Fibroblast of lung (primary cell): ENCODE results near the gene CALM3. TPM values are rescaled to one million over a fixed set of nuclear protein-coding genes. Genes with fewer than 3 reads are reported as not detected.

ENCODE experiments used
- DNase-seq, 2 donors: peaks; one replicate each; pipeline versions ENCODE4 v3.0.0 to v3.0.0-alpha.2; 2010; ENCODE audit warnings: low read depth in 2 of 2
- H2AFZ ChIP-seq: 2 replicates; pipeline ENCODE4 v1.5.1; 2012; ENCODE audit warnings: low read length, control low read depth, inconsistent platforms
- H3K27ac ChIP-seq: 2 replicates; pipeline ENCODE4 v1.5.1; 2011; ENCODE audit warnings: low read length, control low read depth; ENCODE audit not compliant: insufficient read depth
- H3K27me3 ChIP-seq: 2 replicates; pipeline ENCODE4 v1.5.1; 2011; ENCODE audit warnings: mild to moderate bottlenecking, low read length; ENCODE audit not compliant: control insufficient read depth, insufficient read depth
- H3K36me3 ChIP-seq: 2 replicates; pipeline ENCODE4 v1.5.1; 2011; ENCODE audit warnings: low read length; ENCODE audit not compliant: control insufficient read depth, insufficient read depth
- H3K4me1 ChIP-seq: 2 replicates; pipeline ENCODE4 v1.5.1; 2011; ENCODE audit warnings: low read length; ENCODE audit not compliant: control insufficient read depth, insufficient read depth; ENCODE audit errors: extremely low read depth
- H3K4me2 ChIP-seq: 2 replicates; pipeline ENCODE4 v1.5.1; 2011; ENCODE audit warnings: low read length, control low read depth; ENCODE audit not compliant: insufficient read depth; ENCODE audit errors: extremely low read depth
- H3K4me3 ChIP-seq, 4 experiments: fragments of 200-600 bp in 1 of 4; sonication (generic) in 1 of 4; replicated peaks in 1 of 4; 2 replicates each; pipeline ENCODE4 v1.5.1; 2011 to 2016; ENCODE audit warnings: low read length in 4 of 4, low read depth in 3 of 4, mild to moderate bottlenecking in 3 of 4, control low read depth in 2 of 4, inconsistent platforms in 1 of 4, mixed read lengths in 1 of 4; ENCODE audit not compliant: insufficient read depth in 1 of 4; ENCODE audit errors: control extremely low read depth in 1 of 4
- H3K79me2 ChIP-seq: 2 replicates; pipeline ENCODE4 v1.5.1; 2012; ENCODE audit warnings: mild to moderate bottlenecking, low read length, inconsistent platforms; ENCODE audit not compliant: control insufficient read depth, insufficient read depth
- H3K9ac ChIP-seq: 2 replicates; pipeline ENCODE4 v1.5.1; 2011; ENCODE audit warnings: mild to moderate bottlenecking, low read length, control low read depth; ENCODE audit not compliant: insufficient read depth
- H3K9me3 ChIP-seq: 2 replicates; pipeline ENCODE4 v1.5.1; 2012; ENCODE audit warnings: low read depth, low read length; ENCODE audit not compliant: control insufficient read depth, insufficient read depth
- H4K20me1 ChIP-seq: 2 replicates; pipeline ENCODE4 v1.5.1; 2011; ENCODE audit warnings: low read length; ENCODE audit not compliant: control insufficient read depth, insufficient read depth; ENCODE audit errors: extremely low read depth
- EZH2 ChIP-seq: IDR thresholded peaks from 2 replicates; pipeline ENCODE4 v1.5.1; 2012; ENCODE audit warnings: low read length, control low read depth, mild to moderate bottlenecking; ENCODE audit errors: missing control alignments
- polyA plus RNA-seq, 2 donors: library from polyadenylated mRNA; depleted of rRNA in 1 of 2; stranded (reverse) in 1 of 2; unstranded in 1 of 2; fragments of >200 nt; gene quantifications; 2 replicates each; pipeline ENCODE4 v1.2.1, GENCODE V29; 2011 to 2012; ENCODE audit warnings: missing spikeins in 1 of 2
- total RNA-seq: library from RNA; depleted of rRNA; stranded (reverse); fragments of >200 nt; gene quantifications from 2 replicates; pipeline ENCODE4 v1.2.1, GENCODE V29; 2014
- TF ChIP-seq, protein P1 (sequence below), 2 donors: IDR thresholded peaks in 1 of 2; conservative IDR thresholded peaks in 1 of 2; 1 replicate in 1 of 2; 2 replicates in 1 of 2; pipeline ENCODE4 v1.5.1; 2011 to 2012; ENCODE audit warnings: low read length in 2 of 2, control low read depth in 1 of 2, inconsistent platforms in 1 of 2, low read depth in 1 of 2, mild to moderate bottlenecking in 1 of 2

CALM3 gene
- total and polyA plus RNA-seq, 2 donors (not counting 1 experiment from before 2014, with no cell fraction given), result 160 to 901 TPM

DNA sequence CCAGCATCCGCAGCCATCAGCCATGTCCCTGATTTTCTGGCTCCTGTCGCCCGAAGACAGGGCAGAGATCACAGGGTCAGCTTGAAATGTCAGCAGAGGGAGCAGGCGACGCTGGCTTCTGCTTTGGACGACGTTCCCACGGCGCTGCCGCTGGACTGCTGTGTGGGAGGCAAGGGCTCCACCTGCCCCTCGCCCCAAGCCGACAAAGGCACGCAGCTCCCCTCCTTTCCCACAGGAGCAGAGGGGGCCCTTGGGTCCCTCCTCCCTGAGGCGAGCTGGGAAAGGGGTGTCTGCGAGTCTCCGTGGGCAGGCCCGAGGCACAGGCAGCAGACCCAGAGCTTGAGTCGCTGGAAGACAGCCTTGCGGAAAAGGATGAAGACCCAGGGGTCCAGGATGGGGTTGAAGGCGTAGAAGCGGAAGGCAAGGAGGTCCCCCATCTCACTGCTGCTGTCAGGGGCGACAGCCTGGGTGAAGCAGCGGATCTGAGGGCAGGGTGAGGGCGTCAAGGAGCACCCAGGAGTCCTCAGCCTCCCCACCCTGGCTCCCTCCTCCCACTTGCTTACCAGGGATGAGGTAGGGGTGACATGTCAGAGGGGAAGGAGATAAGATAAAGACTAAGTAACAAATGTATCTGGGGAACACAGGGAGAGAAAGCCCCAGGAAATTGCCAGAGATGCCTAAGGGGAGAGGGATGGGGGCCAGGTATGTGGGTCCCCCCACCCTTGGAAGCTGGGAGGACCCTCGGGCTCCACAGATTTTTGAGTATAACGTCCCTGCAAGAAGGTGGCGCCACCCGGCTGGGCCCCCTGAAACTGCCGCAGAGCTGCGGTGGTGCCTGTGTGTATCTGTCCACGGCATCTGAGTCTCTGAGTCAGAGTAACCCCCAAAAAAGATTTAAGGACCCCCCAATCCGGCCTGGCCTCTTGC is 20.3 kb downstream of the CALM3 start:
- Histone ChIP-seq H3K9ac (peak overlapping the region; percentile 62), H2AFZ (no peak overlapping the region), H3K27ac (peak overlapping the region; percentile 58), H4K20me1 (no peaks in the 10 kb centered on the region), H3K9me3 (no peaks in the 10 kb centered on the region), H3K4me3 (peak overlapping the region in 3 of 4 experiments; percentile 45 to 56 (median 46)), H3K27me3 (no peaks in the 10 kb centered on the region), H3K4me2 (peak overlapping the region; percentile 93), H3K36me3 (peaks cover 3% of the 10 kb centered on the region), H3K79me2 (peaks cover 30% of the 10 kb centered on the region), H3K4me1 (peaks cover 41% of the 10 kb centered on the region)
- no peak for DNase-seq
- TF ChIP-seq, protein P1, sequence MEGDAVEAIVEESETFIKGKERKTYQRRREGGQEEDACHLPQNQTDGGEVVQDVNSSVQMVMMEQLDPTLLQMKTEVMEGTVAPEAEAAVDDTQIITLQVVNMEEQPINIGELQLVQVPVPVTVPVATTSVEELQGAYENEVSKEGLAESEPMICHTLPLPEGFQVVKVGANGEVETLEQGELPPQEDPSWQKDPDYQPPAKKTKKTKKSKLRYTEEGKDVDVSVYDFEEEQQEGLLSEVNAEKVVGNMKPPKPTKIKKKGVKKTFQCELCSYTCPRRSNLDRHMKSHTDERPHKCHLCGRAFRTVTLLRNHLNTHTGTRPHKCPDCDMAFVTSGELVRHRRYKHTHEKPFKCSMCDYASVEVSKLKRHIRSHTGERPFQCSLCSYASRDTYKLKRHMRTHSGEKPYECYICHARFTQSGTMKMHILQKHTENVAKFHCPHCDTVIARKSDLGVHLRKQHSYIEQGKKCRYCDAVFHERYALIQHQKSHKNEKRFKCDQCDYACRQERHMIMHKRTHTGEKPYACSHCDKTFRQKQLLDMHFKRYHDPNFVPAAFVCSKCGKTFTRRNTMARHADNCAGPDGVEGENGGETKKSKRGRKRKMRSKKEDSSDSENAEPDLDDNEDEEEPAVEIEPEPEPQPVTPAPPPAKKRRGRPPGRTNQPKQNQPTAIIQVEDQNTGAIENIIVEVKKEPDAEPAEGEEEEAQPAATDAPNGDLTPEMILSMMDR (conservative IDR thresholded peaks at IDR 0.05 in 1 of 2, IDR thresholded peaks at IDR 0.05 in 1 of 2; ENCODE audit: low read depth in 1 of 2, low read length in 2 of 2), result no peak
- no peak for TF ChIP-seq EZH2

DNA sequence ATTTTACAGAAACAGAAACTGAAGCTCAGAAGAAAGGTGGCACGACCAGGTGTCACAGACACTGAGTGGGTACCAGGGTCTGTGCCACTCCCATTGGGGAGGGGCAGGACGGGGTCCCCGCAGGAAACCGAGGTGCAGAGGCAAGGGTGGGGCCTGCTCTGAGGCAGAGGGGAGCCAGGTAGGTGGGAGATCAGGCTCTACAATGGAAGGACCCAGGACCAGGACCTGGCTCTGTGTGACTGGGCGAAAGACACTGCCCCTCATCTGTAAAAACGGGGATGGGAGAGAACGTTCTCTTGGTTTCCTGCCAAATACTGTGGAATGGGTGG is 21.0 kb downstream of the CALM3 start:
- TF ChIP-seq, protein P1 (conservative IDR thresholded peaks at IDR 0.05 in 1 of 2, IDR thresholded peaks at IDR 0.05 in 1 of 2; ENCODE audit: low read depth in 1 of 2, low read length in 2 of 2), result no peak
- no peak for TF ChIP-seq EZH2
- Histone ChIP-seq H3K79me2 (peaks cover 30% of the 10 kb centered on the region), H3K4me2 (peak overlapping the region; percentile 93), H3K27ac (peak overlapping the region; percentile 45), H3K9me3 (no peaks in the 10 kb centered on the region), H3K27me3 (no peaks in the 10 kb centered on the region), H2AFZ (no peak overlapping the region), H3K4me3 (peak overlapping the region in 3 of 4 experiments; percentile 45 to 56 (median 46)), H4K20me1 (no peaks in the 10 kb centered on the region), H3K4me1 (peaks cover 38% of the 10 kb centered on the region), H3K36me3 (peaks cover 3% of the 10 kb centered on the region), H3K9ac (peak overlapping the region; percentile 1)
- no peak for DNase-seq

DNA sequence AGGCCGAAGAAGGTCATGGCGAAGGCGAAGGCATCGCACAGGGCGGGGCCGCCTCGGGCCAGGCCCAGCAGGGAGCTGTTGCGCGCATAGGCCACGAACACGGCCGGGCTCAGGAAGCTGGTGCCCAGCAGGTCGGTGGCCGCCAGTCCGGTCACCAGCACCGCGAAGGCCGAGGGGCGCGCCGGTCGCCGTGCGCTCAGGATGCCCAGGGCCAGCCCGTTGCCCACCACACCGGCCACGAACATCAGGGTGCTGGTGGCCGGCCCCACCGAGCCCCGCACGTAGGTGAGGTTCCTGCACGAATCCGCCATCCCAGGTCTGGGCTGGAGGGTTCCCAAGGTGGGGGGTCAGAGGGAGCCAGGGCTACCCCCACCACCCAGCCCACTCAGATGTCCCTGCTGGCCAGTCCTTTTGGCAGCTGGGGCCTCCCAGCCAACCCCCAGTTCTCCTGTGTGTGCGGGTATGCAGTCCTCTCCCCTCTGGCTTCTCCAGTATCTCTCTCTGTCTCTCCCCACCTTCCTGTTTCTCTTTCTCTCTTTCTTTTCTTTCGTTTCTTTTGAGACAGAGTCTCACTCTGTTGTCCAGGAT is 22.9 kb downstream of the CALM3 start:
- H3K9me3 ChIP-seq, result no peaks in the 10 kb centered on the region
- no peak overlapping the region for H2AFZ ChIP-seq
- H3K9ac ChIP-seq, result peak overlapping the region; percentile 48
- H3K36me3 ChIP-seq, result peaks cover 3% of the 10 kb centered on the region
- peak overlapping the region in 3 of 4 experiments; percentile 41 to 63 (median 56) for H3K4me3 ChIP-seq
- DNase-seq, result no peak
- peaks cover 30% of the 10 kb centered on the region for H3K79me2 ChIP-seq
- peaks cover 34% of the 10 kb centered on the region for H3K4me1 ChIP-seq
- TF ChIP-seq, protein P1 (conservative IDR thresholded peaks at IDR 0.05 in 1 of 2, IDR thresholded peaks at IDR 0.05 in 1 of 2; ENCODE audit: low read depth in 1 of 2, low read length in 2 of 2), result no peak
- TF ChIP-seq EZH2, result no peak
- H3K27ac ChIP-seq, result peak overlapping the region; percentile 71
- H3K4me2 ChIP-seq, result peak overlapping the region; percentile 55
- no peaks in the 10 kb centered on the region for H3K27me3 ChIP-seq
- no peaks in the 10 kb centered on the region for H4K20me1 ChIP-seq
